Nephron (organoid): ENCODE data around the gene LAP3.

ENCODE experiments used
- H3K27ac Mint-ChIP-seq, 3 experiments: 2 replicates each; pipeline ENCODE4 v1.8.0; 2020; ENCODE audit warnings: mixed read lengths in 3 of 3, mild to moderate bottlenecking in 2 of 3, moderate library complexity in 1 of 3
- H3K27me3 Mint-ChIP-seq: 2 replicates; pipeline ENCODE4 v1.8.0; 2021; ENCODE audit warnings: low read depth, mild to moderate bottlenecking, moderate library complexity, mixed read lengths
- H3K36me3 Mint-ChIP-seq: 2 replicates; pipeline ENCODE4 v1.8.0; 2020; ENCODE audit warnings: low read depth, mixed read lengths
- H3K4me1 Mint-ChIP-seq: 2 replicates; pipeline ENCODE4 v1.8.0; 2020; ENCODE audit warnings: mixed read lengths
- H3K4me3 Mint-ChIP-seq, 3 experiments: 2 replicates each; pipeline ENCODE4 v1.8.0; 2020; ENCODE audit warnings: mild to moderate bottlenecking in 3 of 3, mixed read lengths in 3 of 3, moderate library complexity in 2 of 3
- H3K9me3 Mint-ChIP-seq: 2 replicates; pipeline ENCODE4 v1.8.0; 2020; ENCODE audit warnings: mixed read lengths
- CTCF ChIP-seq, 3 experiments: fragments of 200-600 bp; sonication (generic); IDR thresholded peaks; one replicate each; pipeline ENCODE4 v1.5.0; 2021; ENCODE audit warnings: antibody characterized with exemption in 3 of 3; ENCODE audit not compliant: unreplicated experiment in 3 of 3

The LAP3 gene

DNA sequence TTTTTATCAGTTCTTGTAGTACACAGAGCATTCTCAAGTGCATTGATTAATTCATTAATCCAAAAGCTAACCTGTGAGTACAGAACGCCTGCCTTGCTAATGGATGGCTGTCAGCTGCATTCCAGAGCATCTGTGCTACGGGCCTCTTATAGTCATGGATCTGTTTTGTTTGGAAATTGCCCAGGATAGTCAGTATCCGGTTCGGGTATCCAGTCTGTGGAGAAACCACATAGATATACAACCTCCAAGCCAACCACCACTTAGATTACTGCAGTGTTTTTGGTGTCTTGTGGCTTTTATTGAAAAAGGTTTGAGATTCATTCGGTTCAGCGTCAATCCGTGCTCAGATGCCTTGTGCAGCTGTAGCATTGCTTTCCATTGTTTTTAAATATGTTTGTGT is 4.0 kb downstream of the LAP3 start:
- H3K27ac Mint-ChIP-seq: no peak overlapping the region
- peaks cover 4% of the 10 kb centered on the region for H3K27me3 Mint-ChIP-seq
- peaks cover 22% of the 10 kb centered on the region for H3K4me1 Mint-ChIP-seq
- H3K9me3 Mint-ChIP-seq: no peaks in the 10 kb centered on the region
- TF ChIP-seq CTCF (IDR thresholded peaks at IDR 0.05; ENCODE audit: unreplicated experiment in 3 of 3): no peak
- H3K36me3 Mint-ChIP-seq: peaks cover 24% of the 10 kb centered on the region
- no peak overlapping the region for H3K4me3 Mint-ChIP-seq

DNA sequence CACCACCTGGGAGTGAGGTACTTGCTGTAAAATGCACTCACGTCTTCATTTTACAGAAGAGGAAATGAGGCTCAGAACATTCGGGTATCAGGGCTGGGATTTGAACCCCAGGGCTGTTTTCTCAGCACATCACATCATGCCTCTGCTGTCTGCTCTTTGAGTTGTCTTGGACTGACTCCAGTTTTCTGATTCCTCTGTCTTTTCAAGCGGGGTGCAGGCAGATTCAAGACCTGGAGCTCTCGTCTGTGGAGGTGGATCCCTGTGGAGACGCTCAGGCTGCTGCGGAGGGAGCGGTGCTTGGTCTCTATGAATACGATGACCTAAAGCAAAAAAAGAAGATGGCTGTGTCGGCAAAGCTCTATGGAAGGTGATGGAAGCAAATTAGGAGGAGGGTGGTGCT is 6.3 kb downstream of the LAP3 start:
- Mint-ChIP-seq H3K36me3 (peaks cover 40% of the 10 kb centered on the region), H3K4me3 (no peak overlapping the region), H3K9me3 (no peaks in the 10 kb centered on the region), H3K4me1 (peaks cover 21% of the 10 kb centered on the region), H3K27ac (no peak overlapping the region), H3K27me3 (no peaks in the 10 kb centered on the region)
- no peak for TF ChIP-seq CTCF (IDR thresholded peaks at IDR 0.05; ENCODE audit: unreplicated experiment in 3 of 3)

DNA sequence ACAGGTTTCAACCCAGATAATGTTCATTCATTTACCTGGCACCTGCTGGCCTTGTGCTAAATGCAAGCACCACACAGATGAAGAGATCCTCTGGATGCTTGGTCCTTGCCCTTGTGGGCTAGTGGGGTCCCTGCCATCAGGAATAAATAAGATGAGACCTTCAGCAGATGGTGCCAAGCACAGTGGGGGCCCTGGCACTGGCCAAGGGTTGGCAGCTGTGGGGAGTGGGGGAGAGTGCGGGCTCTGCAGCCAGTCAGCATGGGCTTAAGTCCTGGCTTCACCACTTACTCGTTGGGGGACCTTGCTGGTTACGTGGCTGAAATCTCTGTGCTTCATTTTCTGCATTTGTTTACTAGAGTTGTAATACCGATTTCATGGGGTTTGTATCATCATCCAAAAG is 6.9 kb downstream of the LAP3 start:
- Mint-ChIP-seq H3K36me3 (peaks cover 46% of the 10 kb centered on the region), H3K27me3 (no peaks in the 10 kb centered on the region), H3K4me1 (peaks cover 15% of the 10 kb centered on the region), H3K4me3 (no peak overlapping the region), H3K27ac (no peak overlapping the region), H3K9me3 (no peaks in the 10 kb centered on the region)
- no peak for TF ChIP-seq CTCF (IDR thresholded peaks at IDR 0.05; ENCODE audit: unreplicated experiment in 3 of 3)

GRCh38 chr4:17584521-17585213 is 7.7 kb downstream of the LAP3 start:
- no peaks in the 10 kb centered on the region for H3K27me3 Mint-ChIP-seq
- H3K4me3 Mint-ChIP-seq: no peak overlapping the region
- peaks cover 50% of the 10 kb centered on the region for H3K36me3 Mint-ChIP-seq
- H3K9me3 Mint-ChIP-seq: no peaks in the 10 kb centered on the region
- peaks cover 9% of the 10 kb centered on the region for H3K4me1 Mint-ChIP-seq
- H3K27ac Mint-ChIP-seq: no peak overlapping the region
- no peak for TF ChIP-seq CTCF (IDR thresholded peaks at IDR 0.05; ENCODE audit: unreplicated experiment in 3 of 3)

DNA sequence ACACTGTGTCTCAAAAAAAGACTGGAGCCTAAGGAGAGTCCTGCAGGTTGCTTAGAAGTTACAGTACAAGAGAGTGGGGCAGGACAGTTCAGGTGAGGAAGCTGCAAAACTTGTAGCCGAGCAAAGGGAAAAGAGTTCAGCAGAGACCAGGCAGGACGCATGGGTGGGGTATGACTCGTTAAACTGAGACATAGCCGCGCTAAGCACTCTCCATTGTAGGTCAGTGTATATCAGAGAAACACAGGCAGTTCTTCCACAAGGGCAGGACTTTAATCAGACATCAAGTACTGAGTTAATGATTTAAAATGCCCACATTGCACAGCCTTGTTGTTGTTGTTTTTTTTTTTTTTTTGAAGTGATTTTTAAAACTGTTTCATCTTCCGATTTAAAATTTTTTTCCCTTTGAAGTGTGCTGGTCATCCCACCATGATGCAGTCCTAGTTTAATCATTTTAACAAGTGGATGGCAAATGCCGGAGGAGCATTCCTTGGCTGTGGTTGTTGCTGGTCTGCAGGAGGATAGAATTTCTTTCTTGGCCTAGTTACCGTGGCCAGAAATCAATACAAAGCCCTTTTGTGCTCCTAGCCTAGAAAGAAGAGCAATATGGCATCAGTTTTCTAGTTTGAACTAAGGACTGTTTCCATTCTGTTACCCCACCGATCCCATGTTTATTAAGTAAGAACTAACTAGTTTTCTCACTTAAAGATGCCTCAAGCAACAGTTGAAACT is 10.3 kb downstream of the LAP3 start:
- peaks cover 6% of the 10 kb centered on the region for H3K4me1 Mint-ChIP-seq
- peaks cover 48% of the 10 kb centered on the region for H3K36me3 Mint-ChIP-seq
- H3K27ac Mint-ChIP-seq: peak overlapping the region; percentile 17 to 61 (median 38)
- TF ChIP-seq CTCF (IDR thresholded peaks at IDR 0.05; ENCODE audit: unreplicated experiment in 3 of 3): no peak
- H3K9me3 Mint-ChIP-seq: no peaks in the 10 kb centered on the region
- H3K27me3 Mint-ChIP-seq: no peaks in the 10 kb centered on the region
- H3K4me3 Mint-ChIP-seq: no peak overlapping the region

DNA sequence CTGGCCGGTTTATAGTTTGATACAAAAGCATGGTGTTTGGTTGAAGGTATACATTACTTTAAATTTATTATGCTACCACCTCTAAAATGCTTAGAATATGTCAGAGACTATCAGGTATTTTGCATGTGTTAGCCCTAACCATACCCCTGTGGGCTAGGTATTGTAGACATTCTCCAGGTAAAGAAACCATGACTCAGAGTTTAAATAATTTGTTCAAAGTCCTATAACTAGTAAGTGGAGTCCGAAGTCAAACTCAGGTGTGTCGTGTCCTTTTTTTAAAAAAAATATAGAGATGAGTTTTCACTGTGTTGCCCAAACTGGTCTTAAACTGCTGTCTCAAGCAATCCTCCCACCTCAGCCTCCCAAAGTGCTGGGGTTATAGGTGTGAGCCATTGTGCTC is 12.4 kb downstream of the LAP3 start:
- H3K27me3 Mint-ChIP-seq: no peaks in the 10 kb centered on the region
- no peak overlapping the region for H3K27ac Mint-ChIP-seq
- H3K4me3 Mint-ChIP-seq: no peak overlapping the region
- H3K36me3 Mint-ChIP-seq: peaks cover 58% of the 10 kb centered on the region
- no peak for TF ChIP-seq CTCF (IDR thresholded peaks at IDR 0.05; ENCODE audit: unreplicated experiment in 3 of 3)
- H3K4me1 Mint-ChIP-seq: peaks cover 6% of the 10 kb centered on the region
- H3K9me3 Mint-ChIP-seq: no peaks in the 10 kb centered on the region
